GM20000 (cell line): Measurements from ENCODE around the gene LTV1.
A peak's percentile ranks its signal among the peaks of the same experiment; 100 is the strongest.

Experiments used
- DNase-seq: peaks from one replicate; pipeline ENCODE4 v3.0.0; 2012; ENCODE audit warnings: low spot score
- TF ChIP-seq, protein P1 (sequence below): IDR thresholded peaks from 2 replicates; pipeline ENCODE4 v1.5.1; 2012; ENCODE audit warnings: mild to moderate bottlenecking, control low read depth; ENCODE audit errors: extremely low read depth, missing control alignments

LTV1 gene

GRCh38 chr6:143828572-143828971 is 14.6 kb upstream of the LTV1 start:
- DNase-seq: no peak
- TF ChIP-seq, protein P1, sequence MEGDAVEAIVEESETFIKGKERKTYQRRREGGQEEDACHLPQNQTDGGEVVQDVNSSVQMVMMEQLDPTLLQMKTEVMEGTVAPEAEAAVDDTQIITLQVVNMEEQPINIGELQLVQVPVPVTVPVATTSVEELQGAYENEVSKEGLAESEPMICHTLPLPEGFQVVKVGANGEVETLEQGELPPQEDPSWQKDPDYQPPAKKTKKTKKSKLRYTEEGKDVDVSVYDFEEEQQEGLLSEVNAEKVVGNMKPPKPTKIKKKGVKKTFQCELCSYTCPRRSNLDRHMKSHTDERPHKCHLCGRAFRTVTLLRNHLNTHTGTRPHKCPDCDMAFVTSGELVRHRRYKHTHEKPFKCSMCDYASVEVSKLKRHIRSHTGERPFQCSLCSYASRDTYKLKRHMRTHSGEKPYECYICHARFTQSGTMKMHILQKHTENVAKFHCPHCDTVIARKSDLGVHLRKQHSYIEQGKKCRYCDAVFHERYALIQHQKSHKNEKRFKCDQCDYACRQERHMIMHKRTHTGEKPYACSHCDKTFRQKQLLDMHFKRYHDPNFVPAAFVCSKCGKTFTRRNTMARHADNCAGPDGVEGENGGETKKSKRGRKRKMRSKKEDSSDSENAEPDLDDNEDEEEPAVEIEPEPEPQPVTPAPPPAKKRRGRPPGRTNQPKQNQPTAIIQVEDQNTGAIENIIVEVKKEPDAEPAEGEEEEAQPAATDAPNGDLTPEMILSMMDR: no peak

DNA sequence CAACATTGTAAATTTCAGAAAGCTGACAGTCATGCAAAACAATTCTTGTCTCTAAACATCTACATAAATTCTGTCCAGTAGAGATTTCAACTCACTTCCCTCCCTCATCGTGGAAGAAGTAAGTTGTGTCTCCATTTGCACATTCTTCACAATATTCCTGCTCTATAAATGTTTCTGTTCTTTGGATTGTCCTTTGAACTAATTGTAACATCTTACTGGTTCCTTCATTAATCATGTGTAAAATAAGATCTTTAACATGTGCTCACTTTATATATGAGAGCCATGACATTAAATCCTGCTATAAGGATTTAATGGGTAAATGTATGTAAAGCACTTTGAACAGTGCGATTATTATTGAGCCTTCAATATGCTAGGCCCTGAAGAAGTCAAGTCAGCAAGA is 7.0 kb upstream of the LTV1 start:
- no peak for DNase-seq
- TF ChIP-seq, protein P1: no peak

DNA sequence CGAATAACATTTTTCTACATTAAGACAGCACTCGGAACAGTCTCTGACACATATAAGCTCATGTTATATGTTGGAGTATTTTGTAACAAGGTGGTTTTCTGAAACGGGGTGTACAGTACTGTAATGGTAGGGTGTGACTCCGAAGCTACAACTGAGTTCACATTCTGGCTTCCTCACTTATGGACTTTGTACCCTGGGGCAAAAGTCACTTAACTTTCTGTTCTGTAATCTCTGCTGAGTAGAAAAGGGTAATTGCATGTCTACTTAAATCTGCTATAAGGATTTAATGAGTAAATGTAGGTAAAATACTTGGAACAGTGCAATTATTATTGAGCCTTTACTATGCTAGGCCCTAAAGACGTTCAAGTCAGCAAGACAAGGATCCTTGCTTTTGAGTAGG is 4.7 kb upstream of the LTV1 start:
- TF ChIP-seq, protein P1: no peak
- DNase-seq: no peak

DNA sequence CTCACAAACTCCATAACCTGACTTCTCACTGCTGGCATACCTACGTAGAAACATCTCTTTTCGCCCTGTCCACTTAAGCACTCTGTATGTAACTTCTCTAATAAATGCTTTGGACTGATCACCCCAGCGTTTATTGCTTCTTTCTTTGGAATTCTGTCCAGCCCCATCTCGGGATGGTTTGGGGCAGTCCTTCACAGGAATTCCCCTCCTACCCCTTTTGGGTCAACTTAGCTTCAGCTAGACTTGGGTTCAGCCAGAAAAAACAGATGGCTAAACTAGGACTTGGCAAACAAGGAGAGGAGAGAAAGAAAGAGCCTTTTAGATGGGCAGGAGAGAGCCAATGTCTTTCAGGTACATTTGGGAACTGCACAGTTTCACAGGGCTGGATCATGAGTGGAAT is 3.9 kb upstream of the LTV1 start:
- TF ChIP-seq, protein P1: no peak
- DNase-seq: no peak

DNA sequence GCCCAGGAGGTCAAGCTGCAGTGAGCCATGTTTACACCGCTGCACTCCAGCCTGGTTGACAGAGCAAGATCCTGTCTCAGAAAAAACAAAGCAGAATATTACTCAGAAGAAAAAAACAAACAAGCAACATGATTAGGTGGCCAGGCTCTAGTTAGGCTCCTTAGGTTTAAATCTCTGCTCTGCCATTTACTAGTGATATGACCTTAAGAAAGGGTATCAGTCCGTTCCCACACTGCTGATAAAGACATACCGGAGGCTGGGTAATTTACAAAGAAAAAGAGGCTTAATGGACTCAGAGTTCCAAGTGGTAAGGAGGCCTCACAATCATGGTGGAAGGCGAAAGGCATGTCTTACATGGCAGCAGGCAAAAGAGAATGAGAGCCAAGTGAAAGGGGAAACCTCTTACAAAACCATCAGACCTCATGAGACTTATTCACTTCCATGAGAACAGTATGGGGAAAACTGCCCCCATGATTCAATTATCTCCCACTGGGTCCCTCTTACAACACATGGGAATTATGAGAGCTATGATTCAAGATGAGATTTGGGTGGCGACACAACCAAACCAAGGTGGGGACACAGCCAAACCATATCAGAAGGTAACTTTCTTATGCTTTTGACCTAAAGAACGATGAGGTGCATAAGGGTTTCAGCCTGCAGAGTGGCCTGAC is 2.4 kb upstream of the LTV1 start:
- no peak for DNase-seq
- TF ChIP-seq, protein P1: no peak

DNA sequence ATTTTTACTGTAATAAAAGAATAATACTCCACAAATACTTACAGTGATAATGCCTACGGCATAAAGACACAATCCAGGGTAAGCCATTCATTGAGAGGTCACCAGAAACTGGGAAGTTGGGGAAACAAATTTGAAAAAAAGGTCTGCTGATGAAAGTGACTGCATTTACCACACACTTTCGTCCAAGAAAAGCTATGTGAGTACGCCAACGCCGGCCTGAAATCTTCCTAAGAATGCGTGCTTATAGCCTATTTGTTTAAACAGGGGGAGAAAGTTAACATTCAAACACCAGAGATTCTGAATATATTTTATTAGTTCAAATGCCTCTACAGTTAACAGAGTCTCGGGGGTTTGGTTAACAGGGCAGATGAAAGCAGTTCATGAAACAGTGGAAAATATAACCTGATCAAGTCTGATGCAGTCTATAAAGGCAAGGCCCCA is 657 bp upstream of the LTV1 start:
- DNase-seq: peak; percentile 41
- TF ChIP-seq, protein P1: no peak

- DNase-seq: no peak
- TF ChIP-seq, protein P1: no peak
These were observed 500 bp downstream of the LTV1 start for GRCh38 chr6:143843677-143843999.
